T-helper 9 cell (primary cell): ENCODE data around the gene MDGA2.

Experiments
- DNase-seq: peaks from one replicate; pipeline ENCODE4 v3.0.0-alpha.2; 2020

MDGA2 gene

GRCh38 chr14:46861753-46862152 lies 813.7 kb downstream of the MDGA2 start:
- no peak for DNase-seq

GRCh38 chr14:46840944-46841720 lies 834.3 kb downstream of the MDGA2 start:
- no peak for DNase-seq

- DNase-seq, result no peak
Observed at GRCh38 chr14:46820291-46820690, 855.1 kb downstream of the MDGA2 start.

- no peak for DNase-seq
Observed at GRCh38 chr14:46819117-46819516, 856.3 kb downstream of the MDGA2 start.

- no peak for DNase-seq
Observed at GRCh38 chr14:46818147-46818546, 857.3 kb downstream of the MDGA2 start.

GRCh38 chr14:46793144-46793543 lies 882.3 kb downstream of the MDGA2 start:
- DNase-seq, result no peak
